Measurements from ENCODE around the gene CSF1R.

CSF1R gene

GRCh38 chr5:150021491-150022157, 64.7 kb downstream of the CSF1R start:
- no peak for DNase-seq

- DNase-seq = no peak
Measured at GRCh38 chr5:150020249-150020648, 66.1 kb downstream of the CSF1R start.

GRCh38 chr5:150017226-150018005, 68.9 kb downstream of the CSF1R start:
- no peak for DNase-seq

GRCh38 chr5:150016537-150016936, 69.8 kb downstream of the CSF1R start:
- no peak for DNase-seq

GRCh38 chr5:150015415-150015814, 70.9 kb downstream of the CSF1R start:
- no peak for DNase-seq

- DNase-seq = no peak
Measured at GRCh38 chr5:150014456-150014855, 71.9 kb downstream of the CSF1R start.

GRCh38 chr5:150013931-150014330, 72.4 kb downstream of the CSF1R start:
- no peak for DNase-seq

GRCh38 chr5:150009671-150010387, 76.5 kb downstream of the CSF1R start:
- no peak for DNase-seq

- DNase-seq = no peak
Measured at GRCh38 chr5:150007050-150007449, 79.3 kb downstream of the CSF1R start.

- no peak for DNase-seq
Measured at GRCh38 chr5:150006318-150006717, 80.0 kb downstream of the CSF1R start.

Data from NCI-H774 (cell line).